Measurements from ENCODE around the gene TMEM47. TPM values are rescaled to one million over a fixed set of nuclear protein-coding genes. Genes with fewer than 3 reads are reported as not detected.

Gene TMEM47
- total and polyA plus RNA-seq, 2 experiments from 2014 or later, result 25.4 to 56.7 TPM

DNA sequence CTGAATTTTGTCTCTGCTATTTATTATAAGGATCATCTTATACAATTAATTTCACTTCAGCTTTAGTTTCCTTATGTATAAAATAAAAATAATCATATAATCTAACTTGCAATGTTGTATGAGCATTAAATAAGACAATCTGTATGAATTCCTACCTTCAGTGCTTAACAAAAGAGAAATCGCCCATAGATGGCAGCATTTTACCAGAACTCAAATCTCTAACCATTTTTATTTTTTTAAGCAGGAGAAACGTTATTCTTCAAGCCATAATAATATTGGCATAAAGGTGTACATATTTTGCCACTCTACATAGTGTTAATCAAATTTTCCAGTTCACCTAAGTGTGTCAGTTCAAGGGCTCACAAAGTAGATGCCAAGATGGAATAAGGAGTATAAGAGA lies 78.8 kb downstream of the TMEM47 start:
- no peaks in the 10 kb centered on the region for H3K27me3 ChIP-seq (ENCODE audit: insufficient read depth)
- Mint-ChIP-seq H3K4me1 (peaks cover 29% of the 10 kb centered on the region), H3K4me3 (no peak overlapping the region), H3K27me3 (ENCODE audit: insufficient read depth, low read depth, poor library complexity) (peaks cover 3% of the 10 kb centered on the region), H3K9me3 (no peaks in the 10 kb centered on the region), H3K27ac (no peak overlapping the region), H3K36me3 (ENCODE audit: low read depth) (no peaks in the 10 kb centered on the region)
- H4K20me1 ChIP-seq (replicated peaks; ENCODE audit: insufficient read depth), result no peaks in the 10 kb centered on the region
- no peak for ATAC-seq
- H3K36me3 ChIP-seq (ENCODE audit: insufficient read depth), result no peaks in the 10 kb centered on the region
- no peak overlapping the region for H3K4me3 ChIP-seq
- no peak overlapping the region for H3K4me2 ChIP-seq
- H3K4me1 ChIP-seq (ENCODE audit: insufficient read depth), result peaks cover 41% of the 10 kb centered on the region
- H3K79me2 ChIP-seq (replicated peaks; ENCODE audit: insufficient read depth), result no peaks in the 10 kb centered on the region
- H3F3A ChIP-seq (replicated peaks; ENCODE audit: low read depth), result no peaks in the 10 kb centered on the region
- no peak for TF ChIP-seq STAT1 (IDR thresholded peaks at IDR 0.05; ENCODE audit: unreplicated experiment)
- TF ChIP-seq, protein P1, sequence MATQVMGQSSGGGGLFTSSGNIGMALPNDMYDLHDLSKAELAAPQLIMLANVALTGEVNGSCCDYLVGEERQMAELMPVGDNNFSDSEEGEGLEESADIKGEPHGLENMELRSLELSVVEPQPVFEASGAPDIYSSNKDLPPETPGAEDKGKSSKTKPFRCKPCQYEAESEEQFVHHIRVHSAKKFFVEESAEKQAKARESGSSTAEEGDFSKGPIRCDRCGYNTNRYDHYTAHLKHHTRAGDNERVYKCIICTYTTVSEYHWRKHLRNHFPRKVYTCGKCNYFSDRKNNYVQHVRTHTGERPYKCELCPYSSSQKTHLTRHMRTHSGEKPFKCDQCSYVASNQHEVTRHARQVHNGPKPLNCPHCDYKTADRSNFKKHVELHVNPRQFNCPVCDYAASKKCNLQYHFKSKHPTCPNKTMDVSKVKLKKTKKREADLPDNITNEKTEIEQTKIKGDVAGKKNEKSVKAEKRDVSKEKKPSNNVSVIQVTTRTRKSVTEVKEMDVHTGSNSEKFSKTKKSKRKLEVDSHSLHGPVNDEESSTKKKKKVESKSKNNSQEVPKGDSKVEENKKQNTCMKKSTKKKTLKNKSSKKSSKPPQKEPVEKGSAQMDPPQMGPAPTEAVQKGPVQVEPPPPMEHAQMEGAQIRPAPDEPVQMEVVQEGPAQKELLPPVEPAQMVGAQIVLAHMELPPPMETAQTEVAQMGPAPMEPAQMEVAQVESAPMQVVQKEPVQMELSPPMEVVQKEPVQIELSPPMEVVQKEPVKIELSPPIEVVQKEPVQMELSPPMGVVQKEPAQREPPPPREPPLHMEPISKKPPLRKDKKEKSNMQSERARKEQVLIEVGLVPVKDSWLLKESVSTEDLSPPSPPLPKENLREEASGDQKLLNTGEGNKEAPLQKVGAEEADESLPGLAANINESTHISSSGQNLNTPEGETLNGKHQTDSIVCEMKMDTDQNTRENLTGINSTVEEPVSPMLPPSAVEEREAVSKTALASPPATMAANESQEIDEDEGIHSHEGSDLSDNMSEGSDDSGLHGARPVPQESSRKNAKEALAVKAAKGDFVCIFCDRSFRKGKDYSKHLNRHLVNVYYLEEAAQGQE (IDR thresholded peaks at IDR 0.05; ENCODE audit: unreplicated experiment), result no peak
- TF ChIP-seq ZNF331 (CRISPR knock-in tag; IDR thresholded peaks at IDR 0.05; ENCODE audit: low read depth), result no peak
- TF ChIP-seq, protein P2, sequence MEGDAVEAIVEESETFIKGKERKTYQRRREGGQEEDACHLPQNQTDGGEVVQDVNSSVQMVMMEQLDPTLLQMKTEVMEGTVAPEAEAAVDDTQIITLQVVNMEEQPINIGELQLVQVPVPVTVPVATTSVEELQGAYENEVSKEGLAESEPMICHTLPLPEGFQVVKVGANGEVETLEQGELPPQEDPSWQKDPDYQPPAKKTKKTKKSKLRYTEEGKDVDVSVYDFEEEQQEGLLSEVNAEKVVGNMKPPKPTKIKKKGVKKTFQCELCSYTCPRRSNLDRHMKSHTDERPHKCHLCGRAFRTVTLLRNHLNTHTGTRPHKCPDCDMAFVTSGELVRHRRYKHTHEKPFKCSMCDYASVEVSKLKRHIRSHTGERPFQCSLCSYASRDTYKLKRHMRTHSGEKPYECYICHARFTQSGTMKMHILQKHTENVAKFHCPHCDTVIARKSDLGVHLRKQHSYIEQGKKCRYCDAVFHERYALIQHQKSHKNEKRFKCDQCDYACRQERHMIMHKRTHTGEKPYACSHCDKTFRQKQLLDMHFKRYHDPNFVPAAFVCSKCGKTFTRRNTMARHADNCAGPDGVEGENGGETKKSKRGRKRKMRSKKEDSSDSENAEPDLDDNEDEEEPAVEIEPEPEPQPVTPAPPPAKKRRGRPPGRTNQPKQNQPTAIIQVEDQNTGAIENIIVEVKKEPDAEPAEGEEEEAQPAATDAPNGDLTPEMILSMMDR (conservative IDR thresholded peaks at IDR 0.05; ENCODE audit: low read depth in 2 of 2), result peak in 1 of 2 experiments; percentile 60; a peak in 3 of 4 replicates
- no peaks in the 10 kb centered on the region for H3K9me2 ChIP-seq (ENCODE audit: insufficient read depth)
- peak; percentile 48 for DNase-seq (ENCODE audit: low spot score)
- H2AFZ ChIP-seq, result no peak overlapping the region
- H3K27ac ChIP-seq (ENCODE audit: low read depth), result no peak overlapping the region

All from GM23338 (cell line).